HepG2 (cell line): ENCODE measurements around the gene TRIM5. TPM values are rescaled to one million over a fixed set of nuclear protein-coding genes. Genes with fewer than 3 reads are reported as not detected.

Experiments
- ARID5B ChIP-seq: IDR thresholded peaks from 2 replicates; pipeline ENCODE4 v1.4.0; 2020; ENCODE audit warnings: mild to moderate bottlenecking, missing genetic modification reagents
- ELF1 ChIP-seq: sonication (generic); formaldehyde crosslinking; IDR thresholded peaks from 2 replicates; pipeline ENCODE4 v1.4.0; 2020; ENCODE audit warnings: missing genetic modification reagents
- HNRNPK ChIP-seq: fragments of 200-400 bp; formaldehyde crosslinking; IDR thresholded peaks from 2 replicates; pipeline ENCODE4 v1.6.1; 2018; ENCODE audit warnings: low read length, low read depth, moderate library complexity, mild to moderate bottlenecking; ENCODE audit not compliant: poor library complexity, severe bottlenecking
- NFKB2 ChIP-seq: sonication (generic); formaldehyde crosslinking; IDR thresholded peaks from 2 replicates; pipeline ENCODE4 v1.4.0; 2020; ENCODE audit warnings: missing genetic modification reagents, borderline replicate concordance
- NPAS2 ChIP-seq: sonication (generic); formaldehyde crosslinking; IDR thresholded peaks from 2 replicates; pipeline ENCODE4 v1.8.0; 2022; ENCODE audit warnings: mild to moderate bottlenecking, missing genetic modification reagents, borderline replicate concordance
- PLRG1 ChIP-seq: fragments of 450-650 bp; conservative IDR thresholded peaks from 2 replicates; pipeline ENCODE4 v1.6.1; 2016
- SAP130 ChIP-seq: IDR thresholded peaks from 2 replicates; pipeline ENCODE4 v1.6.1; 2016; ENCODE audit warnings: low read depth
- SOX6 ChIP-seq, 2 experiments: fragments of 450-650 bp in 1 of 2; sonication (generic) in 1 of 2; formaldehyde crosslinking in 1 of 2; IDR thresholded peaks; 2 replicates each; pipeline versions ENCODE4 v1.4.0 to v1.6.1; 2017 to 2020; ENCODE audit warnings: antibody characterized with exemption in 1 of 2, mild to moderate bottlenecking in 1 of 2, missing genetic modification reagents in 1 of 2
- TEF ChIP-seq: sonication (generic); formaldehyde crosslinking; IDR thresholded peaks from 2 replicates; pipeline ENCODE4 v1.5.0; 2020; ENCODE audit warnings: missing genetic modification reagents
- TFAP4 ChIP-seq: sonication (generic); IDR thresholded peaks from 2 replicates; pipeline ENCODE4 v1.6.1; 2016; ENCODE audit warnings: low read depth, borderline replicate concordance
- ZNF18 ChIP-seq: sonication (generic); formaldehyde crosslinking; IDR thresholded peaks from 2 replicates; pipeline ENCODE4 v1.8.0; 2022; ENCODE audit warnings: mild to moderate bottlenecking, missing genetic modification reagents; ENCODE audit not compliant: insufficient replicate concordance
- ZNF570 ChIP-seq: sonication (generic); formaldehyde crosslinking; IDR thresholded peaks from 2 replicates; pipeline ENCODE4 v1.4.0; 2020; ENCODE audit warnings: mild to moderate bottlenecking, missing genetic modification reagents, borderline replicate concordance
- ZNF577 ChIP-seq: sonication (generic); formaldehyde crosslinking; IDR thresholded peaks from 2 replicates; pipeline ENCODE4 v1.4.0; 2020; ENCODE audit warnings: mild to moderate bottlenecking, low read depth, missing genetic modification reagents, borderline replicate concordance
- ZNF609 ChIP-seq: sonication (generic); formaldehyde crosslinking; IDR thresholded peaks from 2 replicates; pipeline ENCODE4 v1.4.0; 2020; ENCODE audit warnings: mild to moderate bottlenecking, missing genetic modification reagents, borderline replicate concordance
- ZNF615 ChIP-seq: sonication (generic); formaldehyde crosslinking; IDR thresholded peaks from 2 replicates; pipeline ENCODE4 v1.5.0; 2020; ENCODE audit warnings: mild to moderate bottlenecking, missing genetic modification reagents, borderline replicate concordance
- ZNF672 ChIP-seq: sonication (generic); formaldehyde crosslinking; IDR thresholded peaks from 2 replicates; pipeline ENCODE4 v1.8.1; 2022; ENCODE audit warnings: missing genetic modification reagents
- polyA plus RNA-seq, 8 experiments: library from polyadenylated mRNA; depleted of rRNA in 3 of 8; stranded (reverse) in 7 of 8; unstranded in 1 of 8; fragments of >200 nt; fragmentation: Illumina TruSeq in 4 of 8; extraction: Trizol in 4 of 8; gene quantifications; 2 replicates each; pipeline versions ENCODE4 v1.2.1 to v1.2.3, GENCODE V29; 2011 to 2016; ENCODE audit warnings: low read depth in 4 of 8, missing spikeins in 1 of 8, mixed read lengths in 1 of 8; ENCODE audit not compliant: insufficient read depth in 1 of 8
- total RNA-seq, 5 experiments: library from RNA; depleted of rRNA; stranded (reverse); fragments of >200 nt; fragmentation: Illumina TruSeq; extraction: Trizol; gene quantifications; 2 replicates each; pipeline ENCODE4 v1.2.3, GENCODE V29; 2016; ENCODE audit warnings: low read depth in 1 of 5

Gene TRIM5
- total and polyA plus RNA-seq, 2 of the 13 experiments (the other 11 are each of a cell fraction or from before 2014, with no cell fraction given): 7.8 to 13.1 TPM

DNA sequence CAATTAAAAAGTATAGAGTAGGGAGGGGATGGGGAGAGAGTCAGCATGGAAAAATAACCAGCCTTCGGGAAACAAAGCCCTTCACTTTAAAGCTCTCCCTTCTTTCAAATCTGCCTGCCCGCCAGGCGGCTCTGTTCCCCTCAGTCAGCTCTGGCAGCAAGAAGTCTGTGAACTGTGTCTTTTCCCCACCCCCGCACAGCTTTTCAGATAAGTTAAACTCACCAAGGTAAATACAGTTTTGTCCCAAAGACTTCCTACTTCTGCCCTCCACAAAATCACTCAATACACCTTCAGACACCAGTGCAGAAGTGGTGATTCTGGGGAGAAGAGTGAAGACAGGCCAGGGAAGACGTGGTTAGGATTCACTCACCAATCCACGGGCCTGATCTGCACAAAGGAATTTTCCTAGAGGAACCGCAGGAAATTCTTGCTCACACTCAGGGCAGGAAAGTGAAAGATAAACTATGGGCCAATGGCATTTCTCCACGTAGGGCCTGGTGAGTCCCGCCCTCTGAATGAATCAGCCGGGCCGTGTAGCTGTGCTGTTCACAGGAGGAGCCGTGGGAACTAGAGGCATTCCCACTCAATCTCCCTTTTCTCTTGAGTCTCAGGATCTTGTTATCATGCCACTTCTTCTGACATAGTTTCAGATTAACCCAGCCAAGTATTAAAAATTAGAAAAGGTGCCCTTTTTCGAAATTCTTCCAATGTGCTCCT, at the start of gene TRIM5 (continued):
- TF ChIP-seq ZNF18 (CRISPR knock-in tag) (no peak), ZNF672 (no peak), ZNF570 (CRISPR knock-in tag) (no peak), NFKB2 (CRISPR knock-in tag) (no peak), ZNF609 (CRISPR knock-in tag) (no peak), HNRNPK (no peak), ELF1 (CRISPR knock-in tag) (peak; percentile 23; the same call in 1 of the 2 replicates), PLRG1 (no peak), ZNF577 (CRISPR knock-in tag) (no peak), TFAP4 (0 out of 2 replicates have a peak, but pooled peaks have one; percentile 24), ZNF615 (CRISPR knock-in tag) (no peak), ARID5B (no peak; the same call in 1 of the 2 replicates), SAP130 (CRISPR knock-in tag) (peak; percentile 59), NPAS2 (no peak), SOX6 (IDR thresholded peaks at IDR 0.05) (no peak), SOX6 (CRISPR knock-in tag; IDR thresholded peaks at IDR 0.05) (peak; percentile 56; the same call in 1 of the 2 replicates), TEF (no peak)
